DND-41 (cell line): Measurements from ENCODE around the gene ANXA4.

Experiments
- EZH2 ChIP-seq: IDR thresholded peaks from 3 replicates; pipeline ENCODE4 v1.6.1; 2012; ENCODE audit warnings: borderline replicate concordance, low read depth, mild to moderate bottlenecking, moderate library complexity, low read length, inconsistent platforms; ENCODE audit not compliant: severe bottlenecking
- TF ChIP-seq, protein P1 (sequence below): IDR thresholded peaks from 2 replicates; pipeline ENCODE4 v1.5.1; 2012; ENCODE audit warnings: borderline replicate concordance, low read length, moderate library complexity, mild to moderate bottlenecking; ENCODE audit not compliant: poor library complexity, severe bottlenecking; ENCODE audit errors: extremely low read depth

- no peak for TF ChIP-seq EZH2
- TF ChIP-seq, protein P1, sequence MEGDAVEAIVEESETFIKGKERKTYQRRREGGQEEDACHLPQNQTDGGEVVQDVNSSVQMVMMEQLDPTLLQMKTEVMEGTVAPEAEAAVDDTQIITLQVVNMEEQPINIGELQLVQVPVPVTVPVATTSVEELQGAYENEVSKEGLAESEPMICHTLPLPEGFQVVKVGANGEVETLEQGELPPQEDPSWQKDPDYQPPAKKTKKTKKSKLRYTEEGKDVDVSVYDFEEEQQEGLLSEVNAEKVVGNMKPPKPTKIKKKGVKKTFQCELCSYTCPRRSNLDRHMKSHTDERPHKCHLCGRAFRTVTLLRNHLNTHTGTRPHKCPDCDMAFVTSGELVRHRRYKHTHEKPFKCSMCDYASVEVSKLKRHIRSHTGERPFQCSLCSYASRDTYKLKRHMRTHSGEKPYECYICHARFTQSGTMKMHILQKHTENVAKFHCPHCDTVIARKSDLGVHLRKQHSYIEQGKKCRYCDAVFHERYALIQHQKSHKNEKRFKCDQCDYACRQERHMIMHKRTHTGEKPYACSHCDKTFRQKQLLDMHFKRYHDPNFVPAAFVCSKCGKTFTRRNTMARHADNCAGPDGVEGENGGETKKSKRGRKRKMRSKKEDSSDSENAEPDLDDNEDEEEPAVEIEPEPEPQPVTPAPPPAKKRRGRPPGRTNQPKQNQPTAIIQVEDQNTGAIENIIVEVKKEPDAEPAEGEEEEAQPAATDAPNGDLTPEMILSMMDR = no peak
Measured at GRCh38 chr2:69700381-69700780, 41.6 kb upstream of the ANXA4 start.
